Activated CD4-positive, alpha-beta T cell treated with anti-CD3 and anti-CD28 coated beads, Interleukin-2, amount 50 U/mL, for 1 hour (primary cell): ENCODE data around the gene NBPF9.
"Not testable (repeated sequence)": the region's sequence is repeated elsewhere in the genome, so short reads cannot be mapped to it uniquely, and the experiment has no call there.

Experiments used
- DNase-seq: peaks from one replicate; pipeline ENCODE4 v3.0.0-alpha.2; 2020

NBPF9 gene, protein sequence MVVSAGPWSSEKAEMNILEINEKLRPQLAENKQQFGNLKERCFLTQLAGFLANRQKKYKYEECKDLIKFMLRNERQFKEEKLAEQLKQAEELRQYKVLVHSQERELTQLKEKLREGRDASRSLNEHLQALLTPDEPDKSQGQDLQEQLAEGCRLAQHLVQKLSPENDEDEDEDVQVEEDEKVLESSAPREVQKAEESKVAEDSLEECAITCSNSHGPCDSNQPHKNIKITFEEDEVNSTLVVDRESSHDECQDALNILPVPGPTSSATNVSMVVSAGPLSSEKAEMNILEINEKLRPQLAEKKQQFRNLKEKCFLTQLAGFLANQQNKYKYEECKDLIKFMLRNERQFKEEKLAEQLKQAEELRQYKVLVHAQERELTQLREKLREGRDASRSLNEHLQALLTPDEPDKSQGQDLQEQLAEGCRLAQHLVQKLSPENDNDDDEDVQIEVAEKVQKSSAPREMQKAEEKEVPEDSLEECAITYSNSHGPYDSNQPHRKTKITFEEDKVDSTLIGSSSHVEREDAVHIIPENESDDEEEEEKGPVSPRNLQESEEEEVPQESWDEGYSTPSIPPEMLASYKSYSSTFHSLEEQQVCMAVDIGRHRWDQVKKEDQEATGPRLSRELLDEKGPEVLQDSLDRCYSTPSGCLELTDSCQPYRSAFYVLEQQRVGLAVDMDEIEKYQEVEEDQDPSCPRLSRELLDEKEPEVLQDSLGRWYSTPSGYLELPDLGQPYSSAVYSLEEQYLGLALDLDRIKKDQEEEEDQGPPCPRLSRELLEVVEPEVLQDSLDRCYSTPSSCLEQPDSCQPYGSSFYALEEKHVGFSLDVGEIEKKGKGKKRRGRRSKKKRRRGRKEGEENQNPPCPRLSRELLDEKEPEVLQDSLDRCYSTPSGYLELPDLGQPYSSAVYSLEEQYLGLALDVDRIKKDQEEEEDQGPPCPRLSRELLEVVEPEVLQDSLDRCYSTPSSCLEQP (N-terminal part only)

DNA sequence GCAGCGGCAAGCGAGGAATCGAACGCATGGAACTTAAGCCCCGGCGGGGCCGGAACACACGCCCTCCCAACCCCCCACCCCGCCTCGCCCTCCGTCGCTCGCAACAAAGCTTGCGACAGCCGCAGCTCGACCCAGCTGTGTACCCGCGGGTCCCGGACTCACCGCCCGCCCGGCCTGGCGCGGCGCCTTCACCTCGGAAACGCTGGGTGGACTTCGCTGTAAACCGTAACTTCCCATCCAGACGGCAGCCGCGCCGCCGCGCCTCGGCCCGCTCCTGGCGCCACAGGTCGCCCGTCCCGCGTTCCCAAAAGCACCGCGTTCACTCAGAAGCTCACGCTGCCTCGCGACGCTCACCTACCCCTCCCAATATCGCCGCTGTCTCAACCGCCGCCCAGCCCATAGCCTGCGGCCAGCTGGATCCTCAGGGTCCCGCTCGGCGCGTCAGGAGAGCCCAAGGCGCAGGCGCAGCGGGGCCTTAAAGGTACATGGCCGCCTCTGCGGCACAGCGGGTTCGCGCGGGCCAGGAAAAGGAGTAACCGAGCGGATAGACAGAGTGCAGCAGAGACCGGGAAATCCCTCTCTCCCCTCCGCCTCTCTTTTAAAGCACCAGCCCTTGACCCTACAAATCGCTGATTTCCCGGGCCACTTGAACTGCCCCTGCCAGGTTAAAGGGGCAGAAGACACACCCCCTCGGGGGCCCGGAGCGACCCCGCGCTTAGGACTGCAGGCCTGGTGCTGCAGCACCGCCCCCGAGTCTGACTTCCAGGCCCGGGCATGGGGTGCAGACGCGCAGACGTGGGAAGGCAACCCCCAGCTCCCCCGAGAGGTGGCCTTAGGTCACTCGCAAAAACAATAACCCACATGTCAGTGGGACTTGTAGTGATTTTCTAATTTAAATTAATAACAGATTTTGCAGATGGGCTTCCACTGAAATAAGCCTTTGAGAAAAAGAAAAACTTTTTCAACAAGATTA, at the start of gene NBPF9:
Gene NBPF9 (minus strand): TSS at position 443 of the 973 bp plus-strand sequence. CDS start 21,412 bp downstream, outside the sequence.
- peak; percentile 40 for DNase-seq

DNA sequence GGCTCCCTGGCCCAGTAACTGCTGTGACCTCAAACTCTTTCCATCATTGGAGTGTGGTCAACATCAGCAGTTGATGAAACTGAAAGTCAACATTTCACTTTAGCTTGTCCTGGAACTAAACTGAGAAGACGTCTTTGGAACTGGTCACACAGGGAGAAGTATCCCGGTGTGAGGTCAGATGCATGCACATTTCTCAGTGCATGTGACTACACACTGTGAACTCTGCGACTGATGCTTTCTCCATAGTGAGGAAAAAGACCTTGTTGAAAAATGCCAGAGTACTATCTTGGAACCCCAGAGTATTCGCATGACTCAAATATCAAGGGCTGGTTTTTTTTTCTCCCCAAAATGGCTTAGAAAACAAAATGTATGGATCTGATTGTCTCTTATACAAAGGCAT, 46.6 kb upstream of the NBPF9 start:
- DNase-seq: not testable (repeated sequence)

DNA sequence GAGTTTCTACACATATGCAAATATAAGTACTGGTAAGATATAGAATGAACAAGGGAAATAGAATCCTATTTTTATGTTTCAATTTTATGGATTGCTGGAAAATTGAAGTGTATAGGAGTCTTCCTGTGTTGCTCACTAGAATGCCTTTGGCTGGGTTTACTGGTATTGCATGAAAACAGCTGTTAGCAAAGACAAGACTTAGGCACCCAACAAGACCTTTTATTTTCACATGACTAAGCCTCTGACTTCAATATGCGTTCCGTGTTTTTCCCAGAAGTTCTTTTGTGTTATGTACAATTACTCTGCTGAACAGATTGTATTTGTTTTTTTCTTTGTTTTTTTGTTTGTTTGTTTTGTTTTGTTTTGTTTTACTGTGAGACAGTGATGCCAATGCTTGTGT, 34.2 kb upstream of the NBPF9 start:
- DNase-seq: not testable (repeated sequence)

DNA sequence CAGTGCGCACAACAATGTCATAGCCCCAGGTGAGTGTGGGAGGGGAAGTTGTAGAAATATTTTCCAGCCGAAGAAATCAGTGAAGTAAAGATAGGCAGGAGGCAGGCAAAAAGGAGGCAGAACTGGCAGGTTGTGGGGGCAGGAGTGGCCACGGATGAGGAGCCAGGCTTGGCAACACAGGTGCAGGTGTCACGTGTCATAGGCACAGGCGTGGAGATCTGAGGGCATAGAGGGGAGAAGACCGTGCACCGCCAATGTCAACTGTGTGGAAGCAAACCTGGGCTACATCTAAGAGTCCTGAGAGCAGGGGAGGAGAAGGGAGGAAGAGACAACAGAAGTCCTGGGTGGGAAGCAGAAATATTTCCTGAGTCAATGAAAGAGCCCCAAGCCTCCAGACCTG, 27.6 kb upstream of the NBPF9 start:
- not testable (repeated sequence) for DNase-seq

DNA sequence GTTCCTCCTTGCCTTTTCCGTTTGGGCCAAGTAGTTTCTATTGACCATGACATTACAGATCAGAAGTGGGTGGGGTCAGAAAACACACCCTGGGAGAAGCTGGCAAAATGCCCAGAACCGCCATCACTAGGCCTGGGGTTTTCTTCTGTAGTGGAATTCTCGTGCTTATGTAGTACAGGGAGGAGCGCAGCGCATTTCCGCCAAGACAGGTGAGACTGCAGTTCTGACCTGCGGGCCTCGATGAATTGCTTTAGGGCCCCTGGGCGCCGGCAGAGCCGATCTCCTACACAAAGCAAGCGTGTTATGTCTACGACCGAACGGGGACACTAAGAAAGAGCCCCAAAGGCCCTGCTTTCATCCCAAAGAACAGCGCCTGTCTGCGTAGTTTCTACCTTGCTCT, 25.9 kb upstream of the NBPF9 start:
- not testable (repeated sequence) for DNase-seq

DNA sequence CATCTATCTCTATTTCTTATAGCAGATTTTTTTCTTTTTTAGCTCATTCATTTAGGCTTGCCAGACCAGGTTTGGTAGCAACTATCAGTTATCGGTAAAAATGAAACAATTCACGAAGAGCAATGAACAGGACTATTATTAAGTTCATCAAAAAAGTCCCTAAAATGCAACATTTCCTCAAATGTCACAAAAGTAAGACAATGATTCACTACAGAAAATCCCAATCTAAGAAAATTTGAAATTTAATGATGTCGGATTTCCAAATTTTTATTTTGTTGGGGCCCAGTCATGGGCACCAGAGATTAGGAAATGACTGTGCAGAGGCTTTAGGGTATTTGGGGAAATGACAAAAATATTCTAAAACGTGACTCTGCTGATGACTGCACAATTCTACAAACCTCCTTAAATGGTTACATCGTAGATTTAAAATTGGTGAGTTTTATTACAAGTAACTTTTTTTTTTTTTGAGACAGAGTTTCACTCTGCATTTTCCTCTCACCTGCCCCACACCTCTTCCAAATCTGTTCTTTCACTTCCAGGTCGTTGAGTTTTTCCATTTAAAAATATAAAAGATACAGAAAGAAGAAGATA, 23.3 kb upstream of the NBPF9 start:
- not testable (repeated sequence) for DNase-seq

DNA sequence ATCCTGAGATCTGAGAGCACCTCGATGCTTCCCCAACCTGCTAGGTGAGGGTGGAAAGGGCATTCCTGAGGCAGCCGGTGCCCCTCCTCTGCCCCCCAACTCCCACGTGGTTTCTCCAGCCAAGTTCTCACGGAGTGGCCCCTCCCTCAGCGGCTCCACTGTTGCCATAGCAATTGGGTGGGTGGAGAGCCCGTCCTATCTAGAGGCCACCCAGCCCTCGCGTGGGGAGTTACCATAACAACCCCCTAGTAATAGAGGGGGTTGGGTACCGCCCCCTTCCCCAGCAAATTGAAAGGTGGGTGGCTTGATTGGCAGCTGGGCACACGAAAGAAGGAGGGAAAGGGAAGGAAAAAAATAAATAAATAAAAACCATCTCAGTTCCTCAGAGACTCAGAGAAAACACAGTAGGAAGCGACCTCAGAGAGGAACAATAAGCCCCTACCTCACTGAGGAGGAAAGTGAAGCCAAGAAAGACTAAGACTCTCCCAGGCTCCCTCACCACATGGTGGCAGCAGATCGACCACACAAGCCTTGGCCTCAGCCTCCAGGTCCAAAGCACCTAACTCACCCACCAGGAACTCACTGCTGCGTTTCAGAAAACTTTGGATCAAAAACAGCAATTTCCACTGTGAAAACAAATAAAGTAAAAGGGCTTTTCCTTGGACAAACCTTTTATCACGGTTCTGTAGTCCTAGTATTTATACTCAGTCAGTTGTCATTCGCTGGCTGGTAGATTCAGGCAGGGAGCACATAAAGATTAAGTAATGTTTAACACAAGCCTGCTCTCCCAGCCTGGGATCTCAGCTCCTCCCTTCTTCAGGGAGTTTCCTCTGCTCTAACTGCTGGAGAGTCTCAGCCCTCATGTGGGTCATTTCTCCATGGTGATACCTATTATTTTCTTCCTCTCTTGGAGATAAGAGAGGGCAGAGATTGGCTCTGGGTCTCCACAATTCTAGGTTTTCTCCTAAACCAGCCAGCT, 20.9 kb upstream of the NBPF9 start:
- not testable (repeated sequence) for DNase-seq

DNA sequence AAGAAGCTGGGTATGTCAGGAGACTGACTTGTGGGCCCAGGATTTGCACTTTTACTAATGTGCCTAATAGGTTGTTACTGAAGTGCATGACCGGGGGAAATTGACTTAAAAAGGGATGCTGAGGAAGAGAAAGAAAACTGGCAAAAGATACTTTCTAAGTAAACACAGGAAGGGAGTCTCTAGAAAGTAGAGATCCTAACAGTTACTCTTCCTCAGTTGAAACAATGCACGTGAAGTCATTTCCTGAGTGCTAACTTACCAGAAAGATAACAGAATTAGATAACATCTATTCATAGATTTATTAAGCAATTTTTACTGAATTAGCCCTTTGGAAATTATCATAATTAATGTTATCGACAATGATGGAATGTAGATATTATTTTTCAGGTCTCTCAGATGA, 9.5 kb upstream of the NBPF9 start:
- not testable (repeated sequence) for DNase-seq

DNA sequence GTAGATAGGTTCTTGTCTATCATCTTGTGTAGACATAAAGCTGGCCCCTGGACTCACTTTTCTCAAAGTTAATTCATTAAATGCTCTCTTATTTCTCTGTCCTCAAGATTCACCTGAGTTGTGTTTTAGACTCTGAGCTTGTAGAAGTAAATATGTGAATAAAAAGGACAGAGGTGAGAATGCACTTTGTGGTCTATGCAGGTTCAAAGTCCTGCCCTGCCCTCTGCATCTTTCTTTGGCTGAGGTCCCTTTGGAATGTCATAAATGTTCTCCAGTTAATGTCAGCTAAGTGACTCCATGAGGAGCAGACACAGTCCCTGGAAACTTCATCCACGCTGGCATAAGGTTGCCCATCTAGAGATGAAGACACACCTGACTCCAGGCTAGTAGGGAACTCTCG, 7.0 kb upstream of the NBPF9 start:
- DNase-seq: not testable (repeated sequence)

DNA sequence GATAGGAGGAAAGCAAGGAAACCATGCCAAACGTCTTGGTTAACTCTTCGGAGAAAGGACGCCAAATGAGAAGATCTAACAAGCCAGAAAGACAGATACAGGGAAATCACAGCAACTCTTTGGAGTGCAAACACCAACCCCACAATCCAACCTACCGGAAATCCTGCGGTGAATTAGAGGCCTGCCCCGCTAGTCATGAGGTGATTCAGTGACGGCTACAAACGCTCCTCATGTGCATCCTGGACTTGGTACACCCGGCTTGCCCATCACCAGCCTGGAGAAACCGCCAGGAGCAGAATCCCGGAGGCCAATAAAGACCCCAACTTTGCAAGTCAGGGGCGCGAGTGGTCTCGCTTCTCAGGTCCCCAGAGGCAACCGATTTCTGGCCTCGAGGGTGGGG, 777 bp downstream of the NBPF9 start:
- DNase-seq: peak; percentile 16

DNA sequence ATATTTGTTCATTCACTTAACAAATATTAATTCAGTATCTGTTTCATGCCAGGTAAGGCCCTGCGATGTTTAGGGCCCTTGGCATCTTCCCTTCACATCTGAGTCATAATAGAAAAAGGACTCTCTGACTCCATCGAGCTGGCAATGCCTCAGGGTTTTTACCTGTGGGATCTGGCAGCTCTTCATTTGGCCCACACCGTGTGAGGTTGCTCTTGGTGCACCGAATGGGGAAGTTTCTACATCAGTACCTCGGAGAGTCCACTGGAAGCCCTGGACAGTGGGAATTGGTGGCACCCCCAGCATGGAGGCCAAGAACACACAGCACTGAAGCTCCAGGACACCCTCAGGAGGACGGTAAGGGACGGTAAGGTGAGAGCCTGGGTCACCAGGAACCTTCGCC, 5.1 kb downstream of the NBPF9 start:
- not testable (repeated sequence) for DNase-seq

DNA sequence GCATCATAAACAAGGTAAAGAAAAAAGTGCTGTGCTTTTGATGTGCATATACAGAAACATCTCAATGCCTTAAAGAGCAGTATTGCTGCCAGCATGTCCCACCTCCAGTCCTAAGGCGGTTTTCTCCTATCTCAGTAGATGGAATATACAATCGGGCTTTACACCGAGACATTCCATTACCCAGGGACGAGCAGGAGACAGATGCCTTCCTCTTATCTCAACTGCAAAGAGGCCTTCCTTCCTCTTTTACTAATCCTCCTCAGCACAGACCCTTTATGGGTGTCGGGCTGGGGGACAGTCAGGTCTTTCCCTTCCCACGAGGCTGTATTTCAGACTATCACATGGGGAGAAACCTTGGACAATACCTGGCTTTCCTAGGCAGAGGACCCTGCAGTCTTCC, 10.2 kb downstream of the NBPF9 start:
- DNase-seq: not testable (repeated sequence)

DNA sequence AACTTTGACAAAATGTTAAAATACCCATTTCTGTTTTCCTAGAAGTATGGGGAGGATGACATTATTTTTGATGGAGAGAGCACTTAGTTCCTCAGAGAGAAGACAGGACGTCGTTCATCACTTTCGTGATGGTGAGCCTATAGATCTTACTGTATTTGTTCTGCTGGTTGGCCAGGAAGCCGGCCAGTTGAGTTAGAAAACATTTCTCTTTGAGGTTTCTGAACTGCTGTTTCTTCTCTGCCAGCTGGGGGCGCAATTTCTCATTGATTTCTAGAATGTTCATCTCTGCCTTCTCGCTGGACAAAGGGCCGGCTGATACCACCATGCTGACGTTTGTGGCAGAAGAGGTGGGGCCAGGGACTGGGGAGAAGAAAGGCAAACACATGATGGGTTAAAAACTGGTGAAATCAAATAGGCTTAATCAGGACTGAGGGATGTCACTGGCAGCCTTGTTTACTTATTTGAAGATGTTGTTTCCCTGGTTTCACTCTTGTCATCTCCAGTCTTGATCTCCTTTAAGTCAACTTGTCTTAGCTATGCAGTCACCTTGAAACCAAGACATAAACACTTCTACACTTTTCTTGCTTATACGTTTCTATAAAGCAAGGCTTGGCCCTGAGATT, 27.7 kb downstream of the NBPF9 start:
- DNase-seq: not testable (repeated sequence)

DNA sequence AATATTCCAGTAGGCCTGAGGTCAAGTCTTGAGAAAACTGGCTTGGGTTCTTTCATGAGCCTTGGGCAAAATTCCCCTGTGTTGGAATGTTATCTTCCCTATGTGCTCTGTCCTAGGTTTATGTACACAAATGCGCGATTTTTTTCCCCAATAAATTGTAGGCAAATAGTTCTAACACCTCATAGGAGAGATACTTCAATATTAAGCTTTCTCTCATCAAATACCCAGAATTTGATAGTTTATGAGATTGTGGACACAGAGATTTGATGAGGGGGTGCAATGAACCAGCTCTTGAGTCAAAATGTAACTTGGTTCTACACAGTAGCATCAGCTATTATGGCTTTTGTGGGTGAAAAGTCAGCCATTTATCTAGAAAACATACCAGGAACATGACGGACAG, 38.7 kb downstream of the NBPF9 start:
- not testable (repeated sequence) for DNase-seq

DNA sequence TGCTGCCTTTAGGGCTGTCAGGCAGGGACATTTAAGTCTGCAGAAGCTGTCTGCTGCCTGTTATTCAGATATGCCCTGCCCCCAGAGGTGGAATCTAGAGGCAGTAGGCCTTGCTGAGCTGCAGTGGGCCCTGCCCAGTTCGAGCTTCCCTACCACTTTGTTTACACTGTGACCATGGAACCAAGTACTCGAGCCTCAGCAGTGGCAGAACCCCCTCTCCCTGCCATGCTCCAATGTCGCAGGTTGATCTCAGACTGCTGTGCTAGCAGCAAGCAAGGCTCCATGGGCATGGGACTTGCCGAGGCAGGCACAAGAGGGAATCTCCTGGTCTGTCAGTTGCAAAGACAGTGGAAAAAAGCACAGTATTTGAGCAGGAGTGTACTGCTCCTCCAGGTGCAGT, 60.3 kb downstream of the NBPF9 start:
- DNase-seq: not testable (repeated sequence)

DNA sequence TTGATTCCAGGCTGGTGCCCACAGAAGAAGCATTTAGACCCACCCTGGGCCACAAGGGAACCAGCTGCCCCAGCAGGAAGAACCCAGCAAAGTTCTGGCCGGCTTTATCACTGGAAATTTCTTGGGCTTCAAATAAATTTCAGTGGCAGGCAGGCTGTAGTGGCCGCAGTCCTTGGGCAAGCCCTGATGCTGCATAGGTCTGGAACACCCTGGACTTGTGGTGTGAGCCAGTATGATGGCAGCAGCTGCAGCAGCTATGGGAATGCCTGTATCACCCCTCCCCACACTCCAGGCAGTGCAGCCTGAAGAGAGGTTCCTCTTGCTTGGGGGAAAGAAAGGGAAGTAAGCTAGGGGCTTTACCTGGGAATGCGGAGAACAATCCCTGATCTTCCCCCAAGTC, 69.4 kb downstream of the NBPF9 start:
- DNase-seq: not testable (repeated sequence)

DNA sequence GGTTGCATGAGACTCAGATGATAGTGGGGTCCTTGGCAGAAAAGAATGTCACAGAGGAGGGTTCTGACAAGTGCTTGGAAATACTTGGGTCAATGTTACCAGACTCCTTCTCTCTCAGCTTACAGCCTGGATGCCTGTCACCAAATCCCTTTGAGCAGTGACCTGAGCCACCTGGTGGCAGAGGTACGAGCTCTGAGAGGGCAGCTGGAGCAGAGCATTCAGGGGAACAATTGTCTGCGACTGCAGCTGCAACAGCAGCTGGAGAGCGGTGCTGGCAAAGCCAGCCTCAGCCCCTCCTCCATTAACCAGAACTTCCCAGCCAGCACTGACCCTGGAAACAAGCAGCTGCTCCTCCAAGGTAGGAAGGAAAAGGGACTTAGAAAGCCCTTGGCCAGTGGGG, 79.0 kb downstream of the NBPF9 start:
- not testable (repeated sequence) for DNase-seq

DNA sequence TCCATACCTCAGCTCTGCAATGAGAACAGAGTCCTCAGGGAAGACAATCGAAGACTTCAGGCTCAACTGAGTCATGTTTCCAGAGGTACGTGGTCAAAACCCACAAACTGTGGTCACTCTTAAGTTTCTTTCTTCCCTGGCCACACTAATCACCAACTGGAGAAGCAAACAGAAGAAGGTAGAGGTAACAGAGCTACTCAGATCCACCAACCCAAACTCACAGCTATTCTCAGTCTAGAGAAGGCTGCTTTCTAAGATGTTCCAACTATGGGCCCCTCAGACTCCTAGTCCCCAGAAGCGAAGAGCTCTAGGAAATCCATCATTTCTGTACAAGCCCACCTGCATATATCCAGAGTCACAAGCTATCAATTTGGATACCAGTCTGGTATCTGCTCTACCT, 84.8 kb downstream of the NBPF9 start:
- not testable (repeated sequence) for DNase-seq

DNA sequence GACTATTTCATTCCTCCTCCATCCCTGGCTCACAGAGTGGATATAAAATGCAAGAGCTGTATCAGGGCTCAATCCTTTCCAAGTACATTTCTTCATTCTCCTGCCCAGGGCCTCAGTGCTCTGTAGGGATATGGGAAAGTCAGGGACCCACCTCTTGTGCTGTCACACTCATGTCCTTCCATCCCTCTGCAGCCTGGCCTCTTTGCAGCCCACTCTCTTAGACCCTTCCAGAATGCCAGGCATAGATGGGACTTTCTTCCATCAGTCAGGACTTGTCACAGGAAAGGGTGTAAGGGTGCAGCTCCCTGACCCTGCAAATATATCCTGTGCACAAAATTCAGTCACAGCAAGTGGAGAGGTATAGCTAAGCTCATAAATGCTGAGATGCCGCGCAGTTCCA, 86.7 kb downstream of the NBPF9 start:
- not testable (repeated sequence) for DNase-seq

DNA sequence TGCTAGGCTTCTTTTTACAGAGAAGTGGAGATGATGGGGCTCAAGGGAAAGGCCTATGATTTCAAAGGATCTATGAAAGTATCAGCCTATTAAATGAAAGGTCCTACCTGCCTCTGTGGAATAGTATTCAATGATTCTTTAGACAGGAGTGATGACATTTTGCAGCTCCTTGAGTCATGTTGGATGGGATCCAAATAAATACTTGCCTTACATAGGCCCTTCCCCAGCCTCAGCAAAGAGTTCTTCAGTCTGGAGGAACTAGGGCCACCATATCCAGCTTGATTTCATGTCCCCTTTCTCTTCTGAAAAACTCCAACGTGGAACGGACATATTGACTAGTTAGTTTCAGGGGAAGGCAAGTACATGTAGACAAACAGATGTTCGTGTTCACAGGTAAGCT, 87.8 kb downstream of the NBPF9 start:
- DNase-seq: not testable (repeated sequence)
